ENCODE data around the gene TYRO3. TPM values are rescaled to one million over a fixed set of nuclear protein-coding genes. Genes with fewer than 3 reads are reported as not detected.

The TYRO3 gene
- total and polyA plus RNA-seq, 2 of the 13 experiments (the other 11 are each of a cell fraction or from before 2014, with no cell fraction given) = 24.0 to 43.6 TPM

- TF ChIP-seq WIZ (CRISPR knock-in tag; IDR thresholded peaks at IDR 0.05) = no peak
- TF ChIP-seq DNMT1 (CRISPR knock-in tag; IDR thresholded peaks at IDR 0.05) = peak; percentile 72; the same call in 1 of the 2 replicates
- peak; percentile 73 for TF ChIP-seq ZBTB38 (CRISPR knock-in tag; IDR thresholded peaks at IDR 0.05)
- TF ChIP-seq SP2 (CRISPR knock-in tag; IDR thresholded peaks at IDR 0.05) = no peak
- TF ChIP-seq HES4 (CRISPR knock-in tag; IDR thresholded peaks at IDR 0.05; ENCODE audit: borderline replicate concordance) = no peak
- TF ChIP-seq ZNF253 (CRISPR knock-in tag; IDR thresholded peaks at IDR 0.05; ENCODE audit: borderline replicate concordance) = no peak
- no peak for TF ChIP-seq THAP11 (CRISPR knock-in tag; IDR thresholded peaks at IDR 0.05)
- TF ChIP-seq TGIF2 (CRISPR knock-in tag; IDR thresholded peaks at IDR 0.05) = no peak
- TF ChIP-seq CEBPB (IDR thresholded peaks at IDR 0.05; ENCODE audit: borderline replicate concordance, low read depth, low read length) = no peak
These were observed 14.4 kb upstream of the TYRO3 start (continued) for GRCh38 chr15:41544650-41545015.

- DNase-seq (ENCODE audit: low spot score) (no peak), ATAC-seq (no peak), FAIRE-seq (no peak)
- no peaks in the 10 kb centered on the region for H3K27me3 ChIP-seq (ENCODE audit: control insufficient read depth in 1 of 2, insufficient read depth in 2 of 2, low read length in 2 of 2)
- no peak overlapping the region for H3K4me3 ChIP-seq (replicated peaks in 1 of 3; ENCODE audit: insufficient read depth in 1 of 3, low read depth in 2 of 3, low read length in 3 of 3)
- no peak overlapping the region for H3K9ac ChIP-seq (ENCODE audit: insufficient read depth, low read depth, low read length)
- no peaks in the 10 kb centered on the region for H3K36me3 ChIP-seq (replicated peaks in 1 of 2; ENCODE audit: control insufficient read depth in 1 of 2, insufficient read depth in 2 of 2, low read length in 2 of 2)
- H3K27ac ChIP-seq (ENCODE audit: extremely low read length, insufficient read depth, low read length) = no peak overlapping the region
- no peak overlapping the region for H2AFZ ChIP-seq (ENCODE audit: low read length)
- 51% methylated on average over 3 of the region's 3 CpGs for WGBS (ENCODE audit: low lambda C conversion rate)
- in situ Hi-C loops (cut with HindIII; ENCODE audit: extremely low pct_ligation_motif_present, low pct_unique_long_range_greater_than_20kb) (no loop called here), intact Hi-C loops (cut with micrococcal nuclease; ENCODE audit: unreplicated experiment) (no loop called here)
- POLR2A ChIA-PET = interaction anchor here (1.7 to 2.5 kb wide), 3 partner anchors 15 to 52 kb away, joined by 7 to 15 read pairs (median 8); partner anchors contain the start of gene ITPKA
- no peaks in the 10 kb centered on the region for H4K20me1 ChIP-seq (ENCODE audit: insufficient read depth, low read length)
- no TSS peak for BruUV-seq (replicated peaks)
- H3K4me1 ChIP-seq (ENCODE audit: insufficient read depth, low read length) = peaks cover 46% of the 10 kb centered on the region
- peak; percentile 96 for TF ChIP-seq ZKSCAN1 (IDR thresholded peaks at IDR 0.05; ENCODE audit: low read length)
- TF ChIP-seq ETV6 (CRISPR knock-in tag; conservative IDR thresholded peaks at IDR 0.05) = no peak
- TF ChIP-seq ZMYM2 (CRISPR knock-in tag; IDR thresholded peaks at IDR 0.05) = 0 out of 2 replicates have a peak, but pooled peaks have one; percentile 43
- CTCF ChIA-PET (ENCODE audit: low intra/inter-chr PET ratio, low total read pairs) = no interaction called here
- peaks cover 13% of the 10 kb centered on the region for H3K79me2 ChIP-seq (ENCODE audit: insufficient read depth, low read length)
- H3K4me2 ChIP-seq (ENCODE audit: low read depth, low read length) = no peak overlapping the region
- no peaks in the 10 kb centered on the region for H3K9me3 ChIP-seq (ENCODE audit: low read length)
These were observed 13.8 kb upstream of the TYRO3 start for GRCh38 chr15:41545218-41545617.

Data from HepG2 (cell line).